Activated T-helper 2 cell treated with anti-CD3 and anti-CD28 coated beads, Interferon-gamma antibody, Interleukin-2, Interleukin-4, amounts not matched to agents 10 μg/mL and 5 μg/mL and 100 μg/mL, durations not matched to agents 14 hours and 24 hours and 36 hours (primary cell): Measurements from ENCODE around the gene ANO1. TPM values are rescaled to one million over a fixed set of nuclear protein-coding genes. Genes with fewer than 3 reads are reported as not detected.

Source experiments
- DNase-seq: peaks from one replicate; pipeline ENCODE4 v3.0.0; 2021; ENCODE audit warnings: low spot score
- H3K27ac Mint-ChIP-seq: one replicate; pipeline ENCODE4 v1.8.0; 2021; ENCODE audit warnings: mixed read lengths
- H3K27me3 Mint-ChIP-seq: one replicate; pipeline ENCODE4 v1.8.0; 2021; ENCODE audit warnings: low read depth, mixed read lengths
- H3K36me3 Mint-ChIP-seq: one replicate; pipeline ENCODE4 v1.8.0; 2021; ENCODE audit warnings: low read depth, mixed read lengths
- H3K4me1 Mint-ChIP-seq: one replicate; pipeline ENCODE4 v1.8.0; 2021; ENCODE audit warnings: low read depth, mixed read lengths
- H3K4me3 Mint-ChIP-seq: one replicate; pipeline ENCODE4 v1.8.0; 2021; ENCODE audit warnings: low read depth, mild to moderate bottlenecking, moderate library complexity, mixed read lengths
- H3K9me3 Mint-ChIP-seq: one replicate; pipeline ENCODE4 v1.8.0; 2021; ENCODE audit warnings: mixed read lengths
- intact Hi-C: fragments of 100-400 bp; cut with micrococcal nuclease; formaldehyde crosslinking; loops from one replicate; pipeline ENCODE4 v1.15.1; 2023
- total RNA-seq: library from RNA; stranded (reverse); gene quantifications from 2 replicates; pipeline ENCODE4 v1.2.3, GENCODE V29; 2022

The ANO1 gene
- total RNA-seq, 1 donor from 2014 or later: not detected

DNA sequence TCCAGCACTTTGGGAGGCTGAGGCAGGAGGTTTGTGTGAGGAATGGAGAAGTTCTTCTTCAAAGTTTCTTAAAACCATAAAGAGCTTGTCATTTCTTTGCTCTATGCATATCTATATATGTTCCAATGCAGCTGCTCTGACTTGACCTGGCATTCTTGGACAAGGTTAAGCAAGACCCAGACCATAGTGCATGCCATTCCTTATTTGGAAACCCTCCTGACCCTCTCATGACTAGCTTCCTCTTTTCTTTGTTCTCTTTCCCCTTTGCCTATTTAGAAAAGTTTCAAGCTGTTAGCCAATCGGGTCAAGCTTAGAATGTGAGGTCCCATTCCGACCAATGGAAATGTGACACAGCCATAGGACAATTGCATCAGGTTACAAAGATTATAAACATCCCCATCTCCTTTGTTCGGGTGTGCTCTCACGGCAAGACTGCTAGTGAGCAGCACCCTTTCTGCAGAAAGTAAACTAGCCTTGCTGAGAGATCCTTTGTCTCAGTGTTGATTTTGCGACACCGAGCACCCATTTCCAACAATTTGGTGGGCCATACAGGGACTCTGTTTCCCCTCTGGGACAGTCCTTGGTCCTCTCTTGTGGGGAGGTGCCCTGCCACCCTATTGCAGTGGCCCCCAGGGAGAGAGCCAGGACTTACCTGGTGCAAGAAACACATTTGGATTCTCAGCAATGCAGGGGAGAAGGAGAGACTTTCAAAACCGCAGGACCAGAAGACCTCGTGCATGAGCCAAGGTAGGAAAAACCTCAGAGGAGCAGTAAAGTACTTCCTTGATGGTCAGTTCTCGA, 39.9 kb upstream of the ANO1 start:
- no peak overlapping the region for H3K27ac Mint-ChIP-seq
- DNase-seq: no peak
- H3K4me3 Mint-ChIP-seq: no peak overlapping the region
- no peaks in the 10 kb centered on the region for H3K4me1 Mint-ChIP-seq
- H3K36me3 Mint-ChIP-seq: no peaks in the 10 kb centered on the region
- intact Hi-C loops: no loop called here
- no peaks in the 10 kb centered on the region for H3K27me3 Mint-ChIP-seq
- peaks cover 13% of the 10 kb centered on the region for H3K9me3 Mint-ChIP-seq

DNA sequence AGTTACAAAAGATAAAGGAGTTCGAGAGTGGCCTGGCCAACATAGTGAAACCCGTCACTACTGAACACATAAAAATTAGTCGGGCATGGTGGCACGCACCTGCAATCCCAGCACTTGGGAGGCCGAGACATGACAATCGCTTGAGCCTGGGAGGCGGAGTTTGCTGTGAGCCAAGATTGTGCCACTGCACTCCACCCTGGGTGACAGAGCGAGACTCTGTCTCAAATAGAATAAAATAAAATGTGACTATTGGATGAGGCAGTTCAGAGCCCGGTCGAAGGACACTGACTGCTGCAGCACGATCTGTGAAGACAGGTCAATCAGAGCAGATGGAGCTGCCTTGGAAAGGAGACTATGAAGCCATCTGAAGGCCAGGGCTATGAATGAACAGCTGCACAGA, 37.7 kb upstream of the ANO1 start:
- no peak overlapping the region for H3K4me3 Mint-ChIP-seq
- H3K9me3 Mint-ChIP-seq: peaks cover 14% of the 10 kb centered on the region
- DNase-seq: no peak
- no peak overlapping the region for H3K27ac Mint-ChIP-seq
- intact Hi-C loops: no loop called here
- no peaks in the 10 kb centered on the region for H3K27me3 Mint-ChIP-seq
- no peaks in the 10 kb centered on the region for H3K4me1 Mint-ChIP-seq
- H3K36me3 Mint-ChIP-seq: no peaks in the 10 kb centered on the region

DNA sequence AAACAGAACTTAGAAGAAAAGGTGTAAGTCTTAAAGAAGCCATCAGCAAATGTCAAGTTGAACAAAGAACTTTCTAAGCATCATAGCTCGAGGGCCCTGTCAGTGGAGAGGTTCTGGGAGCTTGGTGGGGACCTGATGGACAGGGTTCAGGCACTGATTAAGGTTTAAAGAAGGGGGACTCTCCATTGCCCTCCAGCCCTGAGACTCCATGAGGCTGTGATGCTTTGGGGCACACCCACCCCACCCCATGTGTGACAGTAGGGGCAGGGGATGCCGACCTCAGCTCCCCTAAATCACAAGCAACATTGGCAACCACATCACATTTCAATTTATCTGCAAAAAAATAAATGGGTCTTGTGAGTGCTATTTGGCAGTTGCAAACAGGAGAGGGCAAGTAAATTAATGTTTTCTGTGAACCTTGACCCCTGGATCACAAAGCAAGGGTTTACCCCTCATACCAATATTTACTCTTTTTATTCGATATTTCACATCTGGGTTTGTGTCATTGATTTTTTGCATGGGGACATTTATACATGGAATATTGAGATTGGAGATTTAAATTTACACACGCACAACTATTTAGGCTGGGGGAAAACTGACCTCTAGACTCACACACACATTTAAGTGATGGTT, 37.1 kb upstream of the ANO1 start:
- intact Hi-C loops: no loop called here

DNA sequence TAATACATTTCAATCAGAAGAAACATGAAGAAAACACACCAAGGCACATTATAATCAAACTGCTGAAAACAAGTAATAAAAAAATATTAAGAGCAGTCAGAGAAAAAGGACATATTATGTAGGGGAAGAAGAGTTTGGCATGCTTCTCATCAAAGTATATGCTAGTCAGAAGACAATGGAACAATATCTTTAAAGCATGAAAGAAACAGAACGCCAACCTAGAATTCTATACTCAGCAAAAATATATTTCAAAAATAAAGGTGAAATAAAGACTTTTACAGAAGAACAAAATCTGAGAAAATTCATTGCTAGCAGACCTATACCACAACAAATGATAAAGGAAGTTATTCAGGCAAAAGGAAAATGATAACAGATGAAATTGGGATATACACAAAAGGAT, 34.6 kb upstream of the ANO1 start:
- Mint-ChIP-seq H3K27ac (no peak overlapping the region), H3K27me3 (peaks cover 4% of the 10 kb centered on the region), H3K36me3 (no peaks in the 10 kb centered on the region), H3K9me3 (peaks cover 10% of the 10 kb centered on the region), H3K4me1 (no peaks in the 10 kb centered on the region), H3K4me3 (no peak overlapping the region)
- intact Hi-C loops: no loop called here
- no peak for DNase-seq

More for the DNA sequence above, 37.1 kb upstream of the ANO1 start:
- H3K36me3 Mint-ChIP-seq: no peaks in the 10 kb centered on the region
- no peak overlapping the region for H3K27ac Mint-ChIP-seq
- H3K27me3 Mint-ChIP-seq: peaks cover 4% of the 10 kb centered on the region
- no peaks in the 10 kb centered on the region for H3K4me1 Mint-ChIP-seq
- DNase-seq: no peak
- no peak overlapping the region for H3K4me3 Mint-ChIP-seq
- H3K9me3 Mint-ChIP-seq: peaks cover 14% of the 10 kb centered on the region

DNA sequence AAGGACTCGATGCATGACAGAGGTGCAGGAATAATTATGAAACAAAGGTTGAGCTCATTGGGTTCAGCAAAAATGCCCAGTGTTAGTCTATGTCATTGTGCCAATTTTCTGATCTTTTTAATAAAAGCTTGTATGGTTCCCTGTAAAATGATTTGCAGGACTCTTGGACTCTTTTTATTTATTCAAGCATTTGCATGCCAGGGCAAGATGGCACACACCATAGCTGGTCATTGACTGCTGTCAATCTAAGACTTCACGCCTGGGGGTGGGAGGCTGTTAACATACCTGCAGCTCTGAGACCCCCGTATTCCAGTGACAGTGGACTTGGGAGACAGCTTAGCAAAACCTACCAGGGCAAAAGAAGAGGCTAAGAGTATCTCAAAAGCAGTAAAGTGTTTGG, 32.0 kb upstream of the ANO1 start:
- H3K4me3 Mint-ChIP-seq: no peak overlapping the region
- no peak overlapping the region for H3K27ac Mint-ChIP-seq
- no peak for DNase-seq
- intact Hi-C loops: no loop called here
- peaks cover 7% of the 10 kb centered on the region for H3K9me3 Mint-ChIP-seq
- H3K36me3 Mint-ChIP-seq: no peaks in the 10 kb centered on the region
- H3K27me3 Mint-ChIP-seq: peaks cover 10% of the 10 kb centered on the region
- no peaks in the 10 kb centered on the region for H3K4me1 Mint-ChIP-seq

DNA sequence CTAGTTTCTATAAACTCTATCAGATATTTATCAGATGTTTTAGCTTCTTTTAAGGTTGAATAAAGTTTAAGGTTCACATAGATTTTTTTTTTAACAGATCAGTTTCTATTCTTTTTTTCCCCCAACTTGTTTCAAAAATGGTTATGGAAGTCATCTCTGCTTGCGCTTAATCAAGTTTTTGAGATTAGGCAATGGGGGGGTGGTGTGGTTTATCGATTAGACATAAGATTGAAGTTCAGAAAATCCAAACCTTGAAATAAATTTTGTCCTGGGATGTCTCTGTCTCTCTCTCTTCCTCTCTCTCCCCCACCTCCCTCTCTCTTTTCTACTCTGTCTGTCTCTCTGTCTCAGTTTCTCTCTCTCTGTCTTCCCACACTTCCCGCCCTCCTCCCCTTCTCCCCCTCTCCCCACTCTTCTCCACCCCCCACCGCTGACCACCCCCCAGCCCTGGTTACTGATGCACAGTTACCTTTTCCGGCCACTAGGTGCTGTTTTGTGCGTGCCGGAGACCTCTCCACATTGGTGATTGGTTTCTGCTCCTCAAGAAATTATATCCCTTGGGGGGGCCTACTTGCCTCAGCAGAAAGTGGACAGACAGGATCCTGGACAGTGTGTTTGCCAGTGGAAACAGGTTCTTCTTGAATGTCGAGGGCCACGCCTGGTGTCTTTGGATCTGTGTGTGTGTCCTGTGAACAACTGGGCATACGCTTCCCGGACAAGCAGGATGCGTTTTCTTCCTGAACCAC, 29.7 kb upstream of the ANO1 start:
- intact Hi-C loops: no loop called here
- Mint-ChIP-seq H3K27me3 (peaks cover 20% of the 10 kb centered on the region), H3K27ac (no peak overlapping the region), H3K4me3 (no peak overlapping the region), H3K4me1 (no peaks in the 10 kb centered on the region), H3K36me3 (no peaks in the 10 kb centered on the region), H3K9me3 (no peaks in the 10 kb centered on the region)
- no peak for DNase-seq

DNA sequence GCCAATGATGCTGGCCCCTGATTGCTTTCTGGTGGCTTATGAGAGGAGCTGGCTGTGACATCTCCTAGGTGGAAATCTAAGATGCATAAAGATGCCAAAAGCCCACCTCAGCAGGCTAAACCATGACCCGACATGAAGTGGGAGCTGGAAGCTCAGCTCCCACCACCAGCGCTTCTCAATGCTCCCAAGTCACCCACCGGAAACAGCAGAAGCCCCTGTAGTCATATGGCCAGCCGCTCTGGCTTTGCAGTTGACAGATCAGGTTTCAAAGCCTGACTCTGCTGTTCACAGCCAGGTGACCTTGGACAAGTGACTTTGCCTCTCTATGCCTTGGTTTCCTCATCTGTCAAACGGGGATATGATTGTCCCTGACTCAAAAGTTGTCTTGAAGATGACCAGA, 29.1 kb upstream of the ANO1 start:
- Mint-ChIP-seq H3K4me3 (no peak overlapping the region), H3K27ac (no peak overlapping the region), H3K27me3 (peaks cover 20% of the 10 kb centered on the region), H3K4me1 (no peaks in the 10 kb centered on the region), H3K36me3 (no peaks in the 10 kb centered on the region), H3K9me3 (no peaks in the 10 kb centered on the region)
- intact Hi-C loops: no loop called here
- no peak for DNase-seq

DNA sequence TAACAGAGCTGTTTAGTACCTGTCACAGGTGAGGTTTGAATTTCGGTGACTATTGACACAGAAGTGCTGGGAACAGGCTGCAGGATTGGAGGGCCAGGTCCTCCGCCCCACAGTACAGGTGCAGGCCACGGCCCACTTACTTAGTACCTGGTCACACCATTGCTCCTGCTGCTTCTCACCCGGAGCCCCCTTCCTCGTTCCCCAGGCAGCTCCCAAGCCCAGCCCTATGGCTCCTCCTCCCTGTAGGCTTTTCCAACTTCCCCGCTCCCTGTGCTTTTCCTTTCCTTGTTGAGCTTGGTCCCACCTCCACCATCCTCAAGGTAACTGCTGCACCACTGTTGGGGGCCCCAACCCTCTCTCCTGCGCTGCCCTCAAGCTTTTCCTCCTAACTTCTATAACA, 27.9 kb upstream of the ANO1 start:
- Mint-ChIP-seq H3K36me3 (no peaks in the 10 kb centered on the region), H3K4me1 (no peaks in the 10 kb centered on the region), H3K4me3 (no peak overlapping the region), H3K9me3 (no peaks in the 10 kb centered on the region), H3K27ac (no peak overlapping the region), H3K27me3 (peaks cover 20% of the 10 kb centered on the region)
- intact Hi-C loops: no loop called here
- DNase-seq: no peak

DNA sequence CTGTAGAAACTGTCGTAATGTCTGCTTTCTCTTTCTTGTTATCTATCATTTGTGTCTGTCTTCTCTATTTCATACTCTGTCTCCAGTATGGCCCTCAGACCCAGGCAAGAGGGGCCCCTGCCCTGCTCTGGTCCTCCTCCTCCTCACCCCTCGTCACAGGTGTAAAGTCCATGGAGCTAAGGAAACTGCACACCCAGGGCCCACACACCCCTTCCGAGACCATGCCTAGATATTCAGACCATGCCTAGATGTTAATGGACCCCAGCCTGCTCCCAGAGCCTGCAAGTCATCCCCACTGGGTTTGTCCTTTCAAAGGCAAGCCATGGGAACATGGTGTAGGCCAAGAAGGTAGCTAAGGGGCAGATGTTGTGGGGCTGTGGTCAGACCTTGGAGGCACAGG, 24.1 kb upstream of the ANO1 start:
- Mint-ChIP-seq H3K36me3 (no peaks in the 10 kb centered on the region), H3K27me3 (peaks cover 20% of the 10 kb centered on the region), H3K27ac (no peak overlapping the region)

DNA sequence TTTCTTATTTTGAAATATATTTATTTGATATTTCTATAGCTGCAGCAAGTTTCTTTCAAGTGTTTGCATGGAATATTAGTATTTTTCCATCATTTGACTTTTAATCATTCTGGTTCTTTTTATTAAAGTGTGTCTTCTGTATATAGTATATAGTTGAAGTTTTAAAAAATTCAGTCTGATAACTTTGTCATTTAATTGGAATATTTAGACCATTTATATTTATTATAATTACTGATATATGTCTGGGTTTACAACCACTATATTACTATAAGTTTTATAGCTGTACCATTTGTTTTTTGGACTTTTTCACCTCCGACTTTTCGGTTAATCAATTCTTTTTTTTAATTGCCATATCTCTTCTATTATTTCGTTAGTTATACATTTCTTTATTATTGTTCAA, 22.7 kb upstream of the ANO1 start:
- H3K4me1 Mint-ChIP-seq: no peaks in the 10 kb centered on the region
- H3K27me3 Mint-ChIP-seq: peaks cover 20% of the 10 kb centered on the region
- H3K36me3 Mint-ChIP-seq: no peaks in the 10 kb centered on the region
- no peak for DNase-seq
- H3K4me3 Mint-ChIP-seq: no peak overlapping the region
- no peak overlapping the region for H3K27ac Mint-ChIP-seq
- peaks cover 10% of the 10 kb centered on the region for H3K9me3 Mint-ChIP-seq
- intact Hi-C loops: no loop called here

More for the DNA sequence above, 24.1 kb upstream of the ANO1 start:
- intact Hi-C loops: no loop called here
- Mint-ChIP-seq H3K4me3 (no peak overlapping the region), H3K4me1 (no peaks in the 10 kb centered on the region), H3K9me3 (peaks cover 10% of the 10 kb centered on the region)
- DNase-seq: no peak

DNA sequence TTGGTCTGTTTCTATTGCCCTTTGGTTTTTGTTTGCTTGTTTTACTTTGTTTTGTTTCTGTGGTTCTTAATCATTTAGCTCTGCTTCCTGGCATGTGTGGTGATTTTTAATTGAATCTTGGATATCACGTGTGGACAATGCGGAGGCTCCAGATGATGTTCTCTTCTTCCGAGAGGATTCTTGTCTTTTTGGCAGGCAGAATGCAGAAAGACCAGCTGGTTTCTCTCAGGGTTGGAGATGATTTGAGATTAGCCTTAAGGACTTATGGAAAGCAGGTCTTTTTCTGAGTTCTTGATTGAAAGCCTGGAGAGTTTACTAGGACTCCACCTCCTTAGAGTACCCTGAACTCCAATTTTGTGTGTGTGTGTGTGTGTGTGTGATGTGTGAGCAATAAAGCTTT, 21.0 kb upstream of the ANO1 start:
- Mint-ChIP-seq H3K9me3 (peaks cover 10% of the 10 kb centered on the region), H3K36me3 (no peaks in the 10 kb centered on the region), H3K4me3 (no peak overlapping the region), H3K4me1 (no peaks in the 10 kb centered on the region), H3K27me3 (peaks cover 13% of the 10 kb centered on the region), H3K27ac (no peak overlapping the region)
- no peak for DNase-seq
- intact Hi-C loops: no loop called here

DNA sequence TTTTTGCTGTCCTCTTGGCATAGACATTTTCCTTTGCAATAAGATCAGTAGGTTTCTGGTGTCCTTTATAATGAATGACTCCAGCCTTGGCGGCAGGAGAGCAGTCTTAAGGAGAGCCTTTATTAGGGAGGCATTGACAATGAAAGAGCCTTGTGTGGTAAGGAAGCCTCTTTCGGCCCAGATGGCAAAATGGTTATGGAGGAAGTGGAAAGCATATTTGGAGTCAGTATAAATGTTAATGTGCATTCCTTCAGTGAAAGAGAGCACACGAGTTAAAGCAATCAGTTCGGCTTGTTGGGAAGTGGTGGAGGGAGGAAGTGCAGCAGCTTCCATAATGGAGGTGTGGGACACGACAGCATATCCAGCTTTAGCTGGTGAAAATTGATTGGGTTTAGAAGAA, 18.1 kb upstream of the ANO1 start:
- DNase-seq: no peak
- peaks cover 6% of the 10 kb centered on the region for H3K27me3 Mint-ChIP-seq
- intact Hi-C loops: no loop called here
- H3K4me1 Mint-ChIP-seq: no peaks in the 10 kb centered on the region
- no peak overlapping the region for H3K27ac Mint-ChIP-seq
- peaks cover 10% of the 10 kb centered on the region for H3K9me3 Mint-ChIP-seq
- H3K4me3 Mint-ChIP-seq: no peak overlapping the region
- no peaks in the 10 kb centered on the region for H3K36me3 Mint-ChIP-seq
